Immature natural killer cell (primary cell): ENCODE results near the gene ITPR1. TPM values are rescaled to one million over a fixed set of nuclear protein-coding genes. Genes with fewer than 3 reads are reported as not detected.
A peak's percentile ranks its signal among the peaks of the same experiment; 100 is the strongest.

Experiments used
- DNase-seq, 3 donors: peaks; one replicate each; pipeline ENCODE4 v3.0.0; 2022; ENCODE audit warnings: mixed read lengths in 1 of 3
- H3K27ac Mint-ChIP-seq, 6 donors: one replicate each; pipeline ENCODE4 v1.8.0; 2020; ENCODE audit warnings: mixed read lengths in 6 of 6, mild to moderate bottlenecking in 5 of 6, inconsistent platforms in 4 of 6, moderate library complexity in 3 of 6
- H3K27me3 Mint-ChIP-seq, 3 donors: one replicate each; pipeline ENCODE4 v1.8.0; 2020 to 2021; ENCODE audit warnings: low read depth in 3 of 3, mild to moderate bottlenecking in 3 of 3, mixed read lengths in 3 of 3, moderate library complexity in 3 of 3, inconsistent platforms in 1 of 3
- H3K36me3 Mint-ChIP-seq, 3 donors: one replicate each; pipeline ENCODE4 v1.8.0; 2020; ENCODE audit warnings: mixed read lengths in 3 of 3, inconsistent platforms in 2 of 3, mild to moderate bottlenecking in 2 of 3
- H3K4me1 Mint-ChIP-seq, 2 donors: one replicate each; pipeline ENCODE4 v1.8.0; 2020; ENCODE audit warnings: inconsistent platforms in 2 of 2, mild to moderate bottlenecking in 2 of 2, mixed read lengths in 2 of 2, moderate library complexity in 1 of 2
- H3K4me3 Mint-ChIP-seq, 5 donors: one replicate each; pipeline ENCODE4 v1.8.0; 2020; ENCODE audit warnings: mild to moderate bottlenecking in 5 of 5, mixed read lengths in 5 of 5, inconsistent platforms in 3 of 5, moderate library complexity in 3 of 5
- H3K9me3 Mint-ChIP-seq, 6 donors: one replicate each; pipeline ENCODE4 v1.8.0; 2020; ENCODE audit warnings: mild to moderate bottlenecking in 6 of 6, mixed read lengths in 6 of 6, inconsistent platforms in 4 of 6, moderate library complexity in 3 of 6
- polyA plus RNA-seq, 3 donors: library from polyadenylated mRNA; unstranded; fragments of 300-500 nt; fragmentation: Illumina TruSeq; gene quantifications; one replicate each; pipeline ENCODE4 v1.2.3, GENCODE V29; 2021

Gene ITPR1
- polyA plus RNA-seq, 3 donors from 2014 or later, result 3.0 to 14.7 (median 7.6) TPM

- no peak for DNase-seq
- H3K4me3 Mint-ChIP-seq, result no peak overlapping the region
- peaks cover 31 to 34% of the 10 kb centered on the region in 2 donors for H3K4me1 Mint-ChIP-seq
- H3K36me3 Mint-ChIP-seq, result peaks cover 14 to 29% (median 16%) of the 10 kb centered on the region in 3 donors
- peaks cover 0 to 3% (median 0%) of the 10 kb centered on the region in 3 donors for H3K27me3 Mint-ChIP-seq
- no peaks in the 10 kb centered on the region for H3K9me3 Mint-ChIP-seq
- H3K27ac Mint-ChIP-seq, result peak overlapping the region in 5 of 6 donors; percentile 39 to 86 (median 66)
These were observed 228.4 kb downstream of the ITPR1 start for GRCh38 chr3:4721511-4721911.

GRCh38 chr3:4722103-4722502 lies 229.0 kb downstream of the ITPR1 start:
- H3K4me3 Mint-ChIP-seq, result no peak overlapping the region
- peaks cover 31 to 34% of the 10 kb centered on the region in 2 donors for H3K4me1 Mint-ChIP-seq
- H3K36me3 Mint-ChIP-seq, result peaks cover 11 to 29% (median 16%) of the 10 kb centered on the region in 3 donors
- DNase-seq, result peak; percentile 48 to 59 (median 53)
- no peaks in the 10 kb centered on the region for H3K9me3 Mint-ChIP-seq
- H3K27ac Mint-ChIP-seq, result peak overlapping the region; percentile 23 to 86 (median 78)
- H3K27me3 Mint-ChIP-seq, result peaks cover 0 to 3% (median 0%) of the 10 kb centered on the region in 3 donors

- Mint-ChIP-seq H3K36me3 (peaks cover 7 to 38% (median 17%) of the 10 kb centered on the region in 3 donors), H3K4me1 (peaks cover 31 to 40% of the 10 kb centered on the region in 2 donors), H3K4me3 (no peak overlapping the region), H3K9me3 (no peaks in the 10 kb centered on the region), H3K27me3 (peaks cover 0 to 3% (median 0%) of the 10 kb centered on the region in 3 donors), H3K27ac (peak overlapping the region in 5 of 6 donors; percentile 10 to 71 (median 43))
- no peak for DNase-seq
These were observed 231.0 kb downstream of the ITPR1 start for GRCh38 chr3:4724051-4724629.

GRCh38 chr3:4726549-4726948 lies 233.4 kb downstream of the ITPR1 start:
- Mint-ChIP-seq H3K36me3 (peaks cover 7 to 51% (median 23%) of the 10 kb centered on the region in 3 donors), H3K4me1 (peaks cover 22 to 35% of the 10 kb centered on the region in 2 donors), H3K9me3 (no peaks in the 10 kb centered on the region)

GRCh38 chr3:4729061-4729973 lies 236.2 kb downstream of the ITPR1 start:
- H3K4me3 Mint-ChIP-seq, result no peak overlapping the region
- H3K36me3 Mint-ChIP-seq, result peaks cover 11 to 55% (median 31%) of the 10 kb centered on the region in 3 donors
- no peak for DNase-seq
- peaks cover 6 to 13% of the 10 kb centered on the region in 2 donors for H3K4me1 Mint-ChIP-seq
- no peaks in the 10 kb centered on the region for H3K27me3 Mint-ChIP-seq
- no peaks in the 10 kb centered on the region for H3K9me3 Mint-ChIP-seq
- H3K27ac Mint-ChIP-seq, result peak overlapping the region in 4 of 6 donors; percentile 31 to 74 (median 58)

More at GRCh38 chr3:4726549-4726948, 233.4 kb downstream of the ITPR1 start:
- peak overlapping the region in 1 of 6 donors; percentile 64 for H3K27ac Mint-ChIP-seq
- H3K4me3 Mint-ChIP-seq, result no peak overlapping the region
- no peak for DNase-seq
- no peaks in the 10 kb centered on the region for H3K27me3 Mint-ChIP-seq

GRCh38 chr3:4730719-4731118 lies 237.6 kb downstream of the ITPR1 start:
- DNase-seq, result no peak
- H3K27ac Mint-ChIP-seq, result no peak overlapping the region
- H3K36me3 Mint-ChIP-seq, result peaks cover 7 to 51% (median 24%) of the 10 kb centered on the region in 3 donors
- peaks cover 11 to 14% of the 10 kb centered on the region in 2 donors for H3K4me1 Mint-ChIP-seq
- H3K9me3 Mint-ChIP-seq, result no peaks in the 10 kb centered on the region
- H3K4me3 Mint-ChIP-seq, result no peak overlapping the region
- H3K27me3 Mint-ChIP-seq, result no peaks in the 10 kb centered on the region

- Mint-ChIP-seq H3K27me3 (peaks cover 0 to 2% (median 0%) of the 10 kb centered on the region in 3 donors), H3K4me1 (peaks cover 18 to 22% of the 10 kb centered on the region in 2 donors), H3K9me3 (no peaks in the 10 kb centered on the region), H3K4me3 (no peak overlapping the region), H3K27ac (no peak overlapping the region), H3K36me3 (peaks cover 7 to 45% (median 20%) of the 10 kb centered on the region in 3 donors)
- DNase-seq, result no peak
These were observed 238.5 kb downstream of the ITPR1 start for GRCh38 chr3:4731543-4732111.

- Mint-ChIP-seq H3K36me3 (peaks cover 5 to 45% (median 17%) of the 10 kb centered on the region in 3 donors), H3K27me3 (peaks cover 0 to 2% (median 2%) of the 10 kb centered on the region in 3 donors), H3K4me3 (no peak overlapping the region), H3K9me3 (no peaks in the 10 kb centered on the region), H3K4me1 (peaks cover 31 to 32% of the 10 kb centered on the region in 2 donors), H3K27ac (no peak overlapping the region)
- no peak for DNase-seq
These were observed 239.8 kb downstream of the ITPR1 start for GRCh38 chr3:4732925-4733324.

GRCh38 chr3:4734454-4734853 lies 241.3 kb downstream of the ITPR1 start:
- Mint-ChIP-seq H3K27ac (peak overlapping the region in 3 of 6 donors; percentile 13 to 24 (median 14)), H3K27me3 (peaks cover 0 to 5% (median 2%) of the 10 kb centered on the region in 3 donors), H3K36me3 (peaks cover 4 to 30% (median 11%) of the 10 kb centered on the region in 3 donors), H3K4me1 (peaks cover 45 to 46% of the 10 kb centered on the region in 2 donors), H3K4me3 (no peak overlapping the region), H3K9me3 (no peaks in the 10 kb centered on the region)
- DNase-seq, result no peak

- peaks cover 7 to 29% (median 9%) of the 10 kb centered on the region in 3 donors for H3K36me3 Mint-ChIP-seq
- peaks cover under 1 to 5% (median 2%) of the 10 kb centered on the region in 3 donors for H3K27me3 Mint-ChIP-seq
- no peak for DNase-seq
- H3K4me1 Mint-ChIP-seq, result peaks cover 53 to 54% of the 10 kb centered on the region in 2 donors
- peak overlapping the region in 5 of 6 donors; percentile 3 to 81 (median 37) for H3K27ac Mint-ChIP-seq
- H3K4me3 Mint-ChIP-seq, result no peak overlapping the region
- H3K9me3 Mint-ChIP-seq, result peaks cover 0 to 4% (median 0%) of the 10 kb centered on the region in 6 donors
These were observed 242.1 kb downstream of the ITPR1 start for GRCh38 chr3:4735243-4735642.

GRCh38 chr3:4736284-4736861 lies 243.2 kb downstream of the ITPR1 start:
- Mint-ChIP-seq H3K27ac (peak overlapping the region; percentile 87 to 98 (median 95)), H3K36me3 (peaks cover 7 to 23% (median 9%) of the 10 kb centered on the region in 3 donors), H3K9me3 (peaks cover 0 to 4% (median 0%) of the 10 kb centered on the region in 6 donors), H3K27me3 (peaks cover 2 to 8% (median 5%) of the 10 kb centered on the region in 3 donors), H3K4me3 (peak overlapping the region; percentile 5 to 83 (median 57)), H3K4me1 (peaks cover 64 to 65% of the 10 kb centered on the region in 2 donors)
- DNase-seq, result peak in 2 of 3 donors; percentile 10 to 14

- Mint-ChIP-seq H3K4me3 (peak overlapping the region; percentile 29 to 83 (median 64)), H3K9me3 (peaks cover 0 to 4% (median 0%) of the 10 kb centered on the region in 6 donors), H3K4me1 (peaks cover 83 to 85% of the 10 kb centered on the region in 2 donors), H3K27me3 (peaks cover 2 to 9% (median 5%) of the 10 kb centered on the region in 3 donors), H3K36me3 (peaks cover 3 to 14% (median 4%) of the 10 kb centered on the region in 3 donors), H3K27ac (peak overlapping the region; percentile 93 to 98 (median 96))
- DNase-seq, result peak in 2 of 3 donors; percentile 32 to 36
These were observed 245.7 kb downstream of the ITPR1 start for GRCh38 chr3:4738737-4739274.
